ENCODE results near the gene RPS19.
"Not testable (repeated sequence)": the region's sequence is repeated elsewhere in the genome, so short reads cannot be mapped to it uniquely, and the experiment has no call there.

The RPS19 gene

GRCh38 chr19:41860419-41861115, 512 bp downstream of the RPS19 start:
- DNase-seq (ENCODE audit: low read depth in 2 of 2), result no peak

- no peak for DNase-seq (ENCODE audit: low read depth in 2 of 2)
Measured at GRCh38 chr19:41861116-41861768, 1.2 kb downstream of the RPS19 start.

GRCh38 chr19:41861846-41862245, 1.8 kb downstream of the RPS19 start:
- DNase-seq (ENCODE audit: low read depth in 2 of 2), result no peak

GRCh38 chr19:41862445-41862986, 2.5 kb downstream of the RPS19 start:
- no peak for DNase-seq (ENCODE audit: low read depth in 2 of 2)

GRCh38 chr19:41863209-41863931, 3.3 kb downstream of the RPS19 start:
- no peak for DNase-seq (ENCODE audit: low read depth in 2 of 2)

GRCh38 chr19:41864374-41864773, 4.3 kb downstream of the RPS19 start:
- no peak for DNase-seq (ENCODE audit: low read depth in 2 of 2)

- no peak for DNase-seq (ENCODE audit: low read depth in 2 of 2)
Measured at GRCh38 chr19:41866284-41866683, 6.2 kb downstream of the RPS19 start.

GRCh38 chr19:41868120-41868988, 8.3 kb downstream of the RPS19 start:
- DNase-seq (ENCODE audit: low read depth in 2 of 2), result no peak

- no peak for DNase-seq (ENCODE audit: low read depth in 2 of 2)
Measured at GRCh38 chr19:41868989-41869300, 8.9 kb downstream of the RPS19 start.

- DNase-seq (ENCODE audit: low read depth in 2 of 2), result no peak
Measured at GRCh38 chr19:41869374-41869955, 9.4 kb downstream of the RPS19 start.

- DNase-seq (ENCODE audit: low read depth in 2 of 2), result no peak
Measured at GRCh38 chr19:41870401-41870873, 10.4 kb downstream of the RPS19 start.

- DNase-seq (ENCODE audit: low read depth in 2 of 2), result peak; percentile 68 to 69
Measured at GRCh38 chr19:41871573-41872383, 11.7 kb downstream of the RPS19 start.

- DNase-seq (ENCODE audit: low read depth in 2 of 2), result no peak
Measured at GRCh38 chr19:41872384-41872774, 12.3 kb downstream of the RPS19 start.

- DNase-seq (ENCODE audit: low read depth in 2 of 2), result peak in 1 of 2 donors; percentile 49
Measured at GRCh38 chr19:41872775-41873647, 13.0 kb downstream of the RPS19 start.

- not testable (repeated sequence) for DNase-seq (ENCODE audit: low read depth in 2 of 2)
Measured at GRCh38 chr19:41875973-41876372, 15.9 kb downstream of the RPS19 start.

- DNase-seq (ENCODE audit: low read depth in 2 of 2), result no peak
Measured at GRCh38 chr19:41876847-41877832, 17.1 kb downstream of the RPS19 start, which contains the start of gene CD79A. TSS of gene CD79A (plus strand) at chr19:41877279. CDS start at chr19:41877305, 26 bp downstream.

- DNase-seq (ENCODE audit: low read depth in 2 of 2), result no peak
Measured at GRCh38 chr19:41877916-41878905, 18.2 kb downstream of the RPS19 start.

Data from stimulated activated CD8-positive, alpha-beta memory T cell treated with anti-CD3 and anti-CD28 coated beads, Interleukin-15, amount 100 ng/mL, for 48 hours (primary cell).